Cardiac fibroblast (primary cell): ENCODE data around the gene AOPEP.

ENCODE experiments used
- DNase-seq, 2 donors: peaks; one replicate each; pipeline versions ENCODE4 v3.0.0 to v3.0.0-alpha.2; 2010; ENCODE audit warnings: low read depth in 2 of 2
- H3K4me3 ChIP-seq, 2 donors: replicated peaks in 1 of 2; 1 replicate in 1 of 2; 2 replicates in 1 of 2; pipeline ENCODE4 v1.5.1; 2011; ENCODE audit warnings: low read depth in 2 of 2, low read length in 2 of 2, mild to moderate bottlenecking in 2 of 2, moderate library complexity in 1 of 2
- CTCF ChIP-seq: IDR thresholded peaks from one replicate; pipeline ENCODE4 v1.5.1; 2011; ENCODE audit warnings: low read depth, mild to moderate bottlenecking, low read length, inconsistent platforms

AOPEP gene

GRCh38 chr9:94758880-94759279, 32.4 kb downstream of the AOPEP start:
- no peak for DNase-seq
- no peak for TF ChIP-seq CTCF

GRCh38 chr9:94760010-94760409, 33.5 kb downstream of the AOPEP start:
- no peak overlapping the region for H3K4me3 ChIP-seq
- DNase-seq = no peak
- TF ChIP-seq CTCF = no peak

More at GRCh38 chr9:94758880-94759279, 32.4 kb downstream of the AOPEP start:
- H3K4me3 ChIP-seq = no peak overlapping the region

- TF ChIP-seq CTCF = no peak
- no peak for DNase-seq
- no peak overlapping the region for H3K4me3 ChIP-seq
These were observed 34.2 kb downstream of the AOPEP start for GRCh38 chr9:94760660-94761059.

GRCh38 chr9:94761481-94761880, 35.0 kb downstream of the AOPEP start:
- TF ChIP-seq CTCF = no peak
- no peak overlapping the region for H3K4me3 ChIP-seq
- peak; percentile 24 to 60 for DNase-seq

GRCh38 chr9:94767331-94768072, 41.0 kb downstream of the AOPEP start:
- no peak for DNase-seq
- TF ChIP-seq CTCF = no peak
- no peak overlapping the region for H3K4me3 ChIP-seq

- no peak for DNase-seq
- no peak for TF ChIP-seq CTCF
- no peak overlapping the region for H3K4me3 ChIP-seq
These were observed 42.3 kb downstream of the AOPEP start for GRCh38 chr9:94768766-94769165.

GRCh38 chr9:94770334-94770733, 43.8 kb downstream of the AOPEP start:
- H3K4me3 ChIP-seq = no peak overlapping the region
- no peak for DNase-seq
- TF ChIP-seq CTCF = no peak
